Fibroblast of lung (primary cell): ENCODE data around the gene C10orf62. TPM values are rescaled to one million over a fixed set of nuclear protein-coding genes. Genes with fewer than 3 reads are reported as not detected.

Experiments
- DNase-seq, 2 donors: peaks; one replicate each; pipeline versions ENCODE4 v3.0.0 to v3.0.0-alpha.2; 2010; ENCODE audit warnings: low read depth in 2 of 2
- H2AFZ ChIP-seq: 2 replicates; pipeline ENCODE4 v1.5.1; 2012; ENCODE audit warnings: low read length, control low read depth, inconsistent platforms
- H3K27ac ChIP-seq: 2 replicates; pipeline ENCODE4 v1.5.1; 2011; ENCODE audit warnings: low read length, control low read depth; ENCODE audit not compliant: insufficient read depth
- H3K27me3 ChIP-seq: 2 replicates; pipeline ENCODE4 v1.5.1; 2011; ENCODE audit warnings: mild to moderate bottlenecking, low read length; ENCODE audit not compliant: control insufficient read depth, insufficient read depth
- H3K36me3 ChIP-seq: 2 replicates; pipeline ENCODE4 v1.5.1; 2011; ENCODE audit warnings: low read length; ENCODE audit not compliant: control insufficient read depth, insufficient read depth
- H3K4me1 ChIP-seq: 2 replicates; pipeline ENCODE4 v1.5.1; 2011; ENCODE audit warnings: low read length; ENCODE audit not compliant: control insufficient read depth, insufficient read depth; ENCODE audit errors: extremely low read depth
- H3K4me2 ChIP-seq: 2 replicates; pipeline ENCODE4 v1.5.1; 2011; ENCODE audit warnings: low read length, control low read depth; ENCODE audit not compliant: insufficient read depth; ENCODE audit errors: extremely low read depth
- H3K4me3 ChIP-seq, 4 experiments: fragments of 200-600 bp in 1 of 4; sonication (generic) in 1 of 4; replicated peaks in 1 of 4; 2 replicates each; pipeline ENCODE4 v1.5.1; 2011 to 2016; ENCODE audit warnings: low read length in 4 of 4, low read depth in 3 of 4, mild to moderate bottlenecking in 3 of 4, control low read depth in 2 of 4, inconsistent platforms in 1 of 4, mixed read lengths in 1 of 4; ENCODE audit not compliant: insufficient read depth in 1 of 4; ENCODE audit errors: control extremely low read depth in 1 of 4
- H3K79me2 ChIP-seq: 2 replicates; pipeline ENCODE4 v1.5.1; 2012; ENCODE audit warnings: mild to moderate bottlenecking, low read length, inconsistent platforms; ENCODE audit not compliant: control insufficient read depth, insufficient read depth
- H3K9ac ChIP-seq: 2 replicates; pipeline ENCODE4 v1.5.1; 2011; ENCODE audit warnings: mild to moderate bottlenecking, low read length, control low read depth; ENCODE audit not compliant: insufficient read depth
- H3K9me3 ChIP-seq: 2 replicates; pipeline ENCODE4 v1.5.1; 2012; ENCODE audit warnings: low read depth, low read length; ENCODE audit not compliant: control insufficient read depth, insufficient read depth
- H4K20me1 ChIP-seq: 2 replicates; pipeline ENCODE4 v1.5.1; 2011; ENCODE audit warnings: low read length; ENCODE audit not compliant: control insufficient read depth, insufficient read depth; ENCODE audit errors: extremely low read depth
- EZH2 ChIP-seq: IDR thresholded peaks from 2 replicates; pipeline ENCODE4 v1.5.1; 2012; ENCODE audit warnings: low read length, control low read depth, mild to moderate bottlenecking; ENCODE audit errors: missing control alignments
- polyA plus RNA-seq, 2 donors: library from polyadenylated mRNA; depleted of rRNA in 1 of 2; stranded (reverse) in 1 of 2; unstranded in 1 of 2; fragments of >200 nt; gene quantifications; 2 replicates each; pipeline ENCODE4 v1.2.1, GENCODE V29; 2011 to 2012; ENCODE audit warnings: missing spikeins in 1 of 2
- total RNA-seq: library from RNA; depleted of rRNA; stranded (reverse); fragments of >200 nt; gene quantifications from 2 replicates; pipeline ENCODE4 v1.2.1, GENCODE V29; 2014
- TF ChIP-seq, protein P1 (sequence below), 2 donors: IDR thresholded peaks in 1 of 2; conservative IDR thresholded peaks in 1 of 2; 1 replicate in 1 of 2; 2 replicates in 1 of 2; pipeline ENCODE4 v1.5.1; 2011 to 2012; ENCODE audit warnings: low read length in 2 of 2, control low read depth in 1 of 2, inconsistent platforms in 1 of 2, low read depth in 1 of 2, mild to moderate bottlenecking in 1 of 2

Gene C10orf62
- total and polyA plus RNA-seq, 2 donors (not counting 1 experiment from before 2014, with no cell fraction given) = not detected

DNA sequence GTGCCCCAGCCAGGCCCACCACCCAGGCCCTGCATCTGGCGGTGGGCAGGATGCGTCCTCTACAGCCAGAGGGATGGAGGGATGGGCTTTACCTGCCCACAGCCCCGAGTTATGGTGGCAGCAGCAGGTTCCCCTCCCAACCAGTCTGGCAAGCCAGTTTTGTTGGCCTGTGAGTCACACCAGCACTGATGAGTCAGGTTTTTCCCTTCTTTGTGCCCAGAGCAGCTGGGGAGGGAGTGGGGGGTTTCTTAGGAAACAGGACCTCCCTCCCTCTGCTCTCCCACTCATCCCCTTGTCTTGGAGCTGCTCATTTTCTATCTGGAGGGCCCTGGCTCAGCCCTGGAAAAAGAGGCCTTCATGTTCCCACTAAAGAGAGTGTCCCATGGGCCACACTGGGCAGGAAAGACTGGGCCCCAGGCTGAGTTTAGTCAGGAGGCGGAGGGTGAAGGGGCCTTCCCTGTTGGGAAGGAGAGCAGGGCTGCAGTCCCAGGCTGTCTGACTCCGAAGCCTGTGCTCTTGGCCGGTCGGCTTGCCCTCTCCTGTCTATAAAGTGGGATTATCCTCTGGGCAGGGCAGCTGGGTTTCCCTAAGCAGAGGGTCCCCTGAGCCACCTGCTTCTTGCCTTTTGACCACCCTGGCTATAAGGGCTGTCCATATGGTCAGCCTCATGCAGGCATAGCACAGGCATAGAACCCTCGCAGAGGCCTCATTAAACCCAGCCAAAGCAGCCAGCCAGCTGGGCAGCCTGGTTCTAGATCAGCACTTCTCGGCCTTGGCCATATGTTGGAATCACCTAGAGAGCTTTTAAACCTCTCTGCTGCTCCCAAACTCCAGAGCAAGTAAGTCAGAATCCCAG is 47.1 kb upstream of the C10orf62 start:
- Histone ChIP-seq H3K9me3 (no peaks in the 10 kb centered on the region), H3K4me3 (peak overlapping the region in 1 of 4 experiments; percentile 5), H3K4me1 (peaks cover 47% of the 10 kb centered on the region), H3K79me2 (peaks cover 9% of the 10 kb centered on the region), H3K36me3 (no peaks in the 10 kb centered on the region), H3K4me2 (peak overlapping the region; percentile 68), H3K27ac (peak overlapping the region; percentile 91), H3K9ac (peak overlapping the region; percentile 36), H2AFZ (peak overlapping the region; percentile 27), H4K20me1 (no peaks in the 10 kb centered on the region), H3K27me3 (no peaks in the 10 kb centered on the region)
- DNase-seq = peak; percentile 94 to 99
- TF ChIP-seq, protein P1, sequence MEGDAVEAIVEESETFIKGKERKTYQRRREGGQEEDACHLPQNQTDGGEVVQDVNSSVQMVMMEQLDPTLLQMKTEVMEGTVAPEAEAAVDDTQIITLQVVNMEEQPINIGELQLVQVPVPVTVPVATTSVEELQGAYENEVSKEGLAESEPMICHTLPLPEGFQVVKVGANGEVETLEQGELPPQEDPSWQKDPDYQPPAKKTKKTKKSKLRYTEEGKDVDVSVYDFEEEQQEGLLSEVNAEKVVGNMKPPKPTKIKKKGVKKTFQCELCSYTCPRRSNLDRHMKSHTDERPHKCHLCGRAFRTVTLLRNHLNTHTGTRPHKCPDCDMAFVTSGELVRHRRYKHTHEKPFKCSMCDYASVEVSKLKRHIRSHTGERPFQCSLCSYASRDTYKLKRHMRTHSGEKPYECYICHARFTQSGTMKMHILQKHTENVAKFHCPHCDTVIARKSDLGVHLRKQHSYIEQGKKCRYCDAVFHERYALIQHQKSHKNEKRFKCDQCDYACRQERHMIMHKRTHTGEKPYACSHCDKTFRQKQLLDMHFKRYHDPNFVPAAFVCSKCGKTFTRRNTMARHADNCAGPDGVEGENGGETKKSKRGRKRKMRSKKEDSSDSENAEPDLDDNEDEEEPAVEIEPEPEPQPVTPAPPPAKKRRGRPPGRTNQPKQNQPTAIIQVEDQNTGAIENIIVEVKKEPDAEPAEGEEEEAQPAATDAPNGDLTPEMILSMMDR (conservative IDR thresholded peaks at IDR 0.05 in 1 of 2, IDR thresholded peaks at IDR 0.05 in 1 of 2; ENCODE audit: low read depth in 1 of 2, low read length in 2 of 2) = no peak
- TF ChIP-seq EZH2 = no peak

GRCh38 chr10:97543025-97543546 is 46.4 kb upstream of the C10orf62 start:
- Histone ChIP-seq H3K27ac (peak overlapping the region; percentile 91), H3K36me3 (no peaks in the 10 kb centered on the region), H3K9me3 (no peaks in the 10 kb centered on the region), H3K79me2 (peaks cover 9% of the 10 kb centered on the region), H3K4me3 (peak overlapping the region in 1 of 4 experiments; percentile 21), H3K9ac (peak overlapping the region; percentile 36), H4K20me1 (no peaks in the 10 kb centered on the region), H3K27me3 (no peaks in the 10 kb centered on the region), H2AFZ (no peak overlapping the region), H3K4me2 (peak overlapping the region; percentile 68), H3K4me1 (peaks cover 47% of the 10 kb centered on the region)
- DNase-seq = peak; percentile 91 to 99
- TF ChIP-seq, protein P1 (conservative IDR thresholded peaks at IDR 0.05 in 1 of 2, IDR thresholded peaks at IDR 0.05 in 1 of 2; ENCODE audit: low read depth in 1 of 2, low read length in 2 of 2) = no peak
- no peak for TF ChIP-seq EZH2

DNA sequence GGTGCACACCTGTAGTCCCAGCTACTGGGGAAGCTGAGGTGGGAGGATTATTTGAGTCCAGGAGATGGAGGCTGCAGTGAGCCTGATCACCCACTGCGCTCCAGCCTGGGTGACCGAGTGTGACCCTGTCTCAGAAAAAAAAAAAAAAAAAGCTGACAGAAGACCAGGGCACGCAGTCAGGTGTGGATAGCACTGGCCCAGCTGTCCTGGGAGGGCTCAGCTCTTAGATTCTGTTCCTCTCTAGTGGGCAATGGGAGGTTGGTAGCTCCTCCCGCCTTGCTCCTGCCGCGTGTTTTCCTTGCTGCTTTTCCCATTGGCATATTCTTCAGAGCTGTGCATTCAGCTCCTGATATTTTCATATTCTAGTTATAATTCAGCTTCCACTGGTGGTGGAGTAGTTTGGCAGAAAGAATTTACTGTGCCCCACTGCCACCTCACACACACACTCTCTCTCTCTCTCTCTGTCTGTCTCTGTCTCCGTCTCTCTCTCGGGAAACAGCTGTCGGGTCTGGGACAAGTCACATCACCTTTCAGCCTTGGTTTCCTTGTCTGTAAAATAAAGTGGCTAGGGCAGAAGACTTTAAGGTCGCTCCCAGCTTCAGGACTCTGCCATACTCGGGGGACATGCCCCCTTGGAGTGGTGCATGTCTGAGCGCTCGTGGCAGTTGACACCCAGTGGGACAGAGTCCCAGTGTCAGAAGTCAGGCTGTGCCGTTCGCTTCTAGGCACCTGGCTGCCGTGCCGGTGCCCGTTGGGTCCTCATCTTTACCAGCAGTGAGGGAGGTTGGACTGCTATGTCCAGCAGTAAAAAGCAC is 42.9 kb upstream of the C10orf62 start:
- peaks cover 25% of the 10 kb centered on the region for H3K4me1 ChIP-seq
- H3K4me3 ChIP-seq = no peak overlapping the region
- H3K9me3 ChIP-seq = no peaks in the 10 kb centered on the region
- H3K27me3 ChIP-seq = no peaks in the 10 kb centered on the region
- no peaks in the 10 kb centered on the region for H3K36me3 ChIP-seq
- TF ChIP-seq EZH2 = no peak
- TF ChIP-seq, protein P1 (conservative IDR thresholded peaks at IDR 0.05 in 1 of 2, IDR thresholded peaks at IDR 0.05 in 1 of 2; ENCODE audit: low read depth in 1 of 2, low read length in 2 of 2) = no peak
- no peak overlapping the region for H2AFZ ChIP-seq
- H3K27ac ChIP-seq = no peak overlapping the region
- no peak for DNase-seq
- no peak overlapping the region for H3K9ac ChIP-seq
- H3K79me2 ChIP-seq = peaks cover 2% of the 10 kb centered on the region
- no peak overlapping the region for H3K4me2 ChIP-seq
- no peaks in the 10 kb centered on the region for H4K20me1 ChIP-seq
